Vagina (tissue), 2 donors: ENCODE measurements around the gene CACNA1C.

Source experiments
- CTCF ChIP-seq, 3 experiments: fragments of 450-650 bp in 2 of 3; fragments of 200-600 bp in 1 of 3; sonication (generic) in 1 of 3; IDR thresholded peaks; one replicate each; pipeline ENCODE4 v1.5.1; 2017 to 2019; ENCODE audit warnings: antibody characterized with exemption in 3 of 3, mild to moderate bottlenecking in 2 of 3, moderate library complexity in 2 of 3
- POLR2AphosphoS5 ChIP-seq, 2 donors: sonication (generic); formaldehyde crosslinking; IDR thresholded peaks; one replicate each; pipeline ENCODE4 v1.9.0; 2017; ENCODE audit warnings: antibody characterized with exemption in 2 of 2, mild to moderate bottlenecking in 2 of 2, low read depth in 1 of 2; ENCODE audit not compliant: insufficient read depth in 1 of 2

GRCh38 chr12:2273751-2274150 is 221.0 kb downstream of the CACNA1C start:
- no peak for TF ChIP-seq CTCF (IDR thresholded peaks at IDR 0.05)
- no peak for TF ChIP-seq POLR2AphosphoS5 (IDR thresholded peaks at IDR 0.05; ENCODE audit: insufficient read depth in 1 of 2, low read depth in 1 of 2)
